NCI-H226 (cell line): Measurements from ENCODE around the gene OR2A42.
"Not testable (repeated sequence)": the region's sequence is repeated elsewhere in the genome, so short reads cannot be mapped to it uniquely, and the experiment has no call there.

Experiments used
- DNase-seq: peaks from one replicate; pipeline ENCODE4 v3.0.0-alpha.2; 2015

OR2A42 gene

DNA sequence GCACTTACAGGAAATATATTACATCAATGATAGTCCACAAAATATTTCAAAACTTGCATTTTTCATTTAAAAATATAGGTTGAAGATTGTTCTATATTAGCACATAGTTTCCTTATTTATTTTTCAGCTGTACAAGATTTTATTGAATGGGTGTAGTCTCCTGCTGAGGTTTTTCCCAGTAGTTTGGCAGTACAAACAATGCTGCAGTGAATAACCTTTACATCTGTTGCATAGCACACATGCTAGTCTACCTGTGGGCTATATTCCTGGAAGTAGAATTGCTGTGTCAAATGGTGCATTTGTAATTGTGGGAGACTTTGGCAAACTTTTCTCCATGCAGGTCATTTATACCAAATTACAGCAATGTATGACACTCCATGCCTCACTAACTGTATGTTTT lies 18.9 kb downstream of the OR2A42 start:
- not testable (repeated sequence) for DNase-seq

DNA sequence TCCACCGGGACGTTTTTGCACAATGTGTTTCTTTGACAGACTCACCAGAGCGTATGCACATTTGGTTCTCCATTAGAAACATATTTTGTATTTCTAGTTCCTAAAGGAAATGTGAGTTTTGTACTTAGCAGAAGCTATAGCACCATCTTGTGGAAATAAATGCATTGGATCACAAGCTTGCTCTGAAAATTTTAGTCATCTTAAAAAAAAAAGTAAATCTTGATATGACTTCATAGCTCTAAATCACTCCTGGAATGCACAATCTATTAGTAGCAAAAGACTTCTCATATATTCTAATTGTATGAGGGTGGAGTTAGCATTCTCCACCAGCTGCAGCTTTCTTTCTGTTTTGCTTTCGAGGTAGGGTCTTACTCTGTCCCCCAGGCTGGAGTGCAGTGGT lies 20.3 kb downstream of the OR2A42 start:
- not testable (repeated sequence) for DNase-seq

GRCh38 chr7:144218581-144218980 lies 20.8 kb downstream of the OR2A42 start:
- DNase-seq: not testable (repeated sequence)

DNA sequence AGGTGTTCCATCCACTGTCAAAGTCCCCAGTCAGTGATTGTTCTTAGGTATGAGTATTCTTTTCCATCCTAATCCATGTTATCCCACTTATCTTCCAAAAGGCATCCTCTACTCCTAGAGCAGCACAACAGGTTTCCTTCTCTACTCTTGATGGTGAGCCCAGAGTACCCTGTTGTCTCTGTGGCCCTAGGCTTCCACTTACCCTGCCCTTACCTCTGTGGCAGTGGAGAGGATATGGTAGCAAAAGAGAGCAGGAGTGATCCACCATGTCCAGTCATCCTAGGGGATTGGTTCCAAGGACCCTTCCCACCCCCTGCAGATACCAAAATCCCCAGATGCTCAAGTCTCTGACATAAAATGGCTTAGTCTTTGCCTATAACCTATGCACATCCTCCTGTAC lies 22.2 kb downstream of the OR2A42 start:
- DNase-seq: not testable (repeated sequence)

DNA sequence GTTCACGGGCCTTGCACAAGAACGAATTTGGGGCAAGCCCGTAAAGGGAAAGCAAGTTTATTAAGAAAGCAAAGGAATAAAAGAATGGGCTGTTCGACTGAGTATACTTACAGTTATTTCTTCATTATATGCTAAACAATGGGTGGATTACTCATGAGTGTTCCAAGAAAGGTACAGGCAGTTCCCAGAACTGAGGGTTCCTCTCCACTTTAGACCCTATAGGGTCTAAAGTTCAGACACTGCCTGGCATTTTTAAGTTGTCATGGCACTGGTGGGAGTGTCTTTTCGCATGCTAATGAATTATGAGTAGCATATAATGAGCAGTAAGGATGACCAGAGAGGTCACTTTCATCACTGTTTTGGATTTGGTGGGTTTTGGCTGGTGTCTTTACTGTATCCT lies 34.1 kb downstream of the OR2A42 start:
- DNase-seq: not testable (repeated sequence)

DNA sequence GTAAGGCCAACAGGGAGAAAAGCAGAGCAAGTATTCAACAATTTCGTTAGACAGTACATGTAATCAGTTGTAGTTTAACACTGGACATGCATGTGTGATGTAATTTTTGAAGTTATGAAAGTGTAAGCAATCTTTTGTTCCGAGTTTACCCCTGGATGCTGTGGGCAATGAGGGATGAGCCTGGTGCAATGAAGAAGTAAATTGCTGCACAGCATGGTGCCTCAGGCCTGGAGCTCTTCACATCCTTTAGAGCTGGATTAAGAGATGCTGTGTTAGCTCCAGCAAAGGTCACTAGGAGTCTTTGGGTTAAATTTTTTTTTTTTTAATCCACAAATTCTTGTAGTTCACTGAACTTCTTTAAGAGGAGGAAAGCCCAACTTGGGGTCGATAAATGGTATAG lies 36.3 kb downstream of the OR2A42 start:
- not testable (repeated sequence) for DNase-seq

DNA sequence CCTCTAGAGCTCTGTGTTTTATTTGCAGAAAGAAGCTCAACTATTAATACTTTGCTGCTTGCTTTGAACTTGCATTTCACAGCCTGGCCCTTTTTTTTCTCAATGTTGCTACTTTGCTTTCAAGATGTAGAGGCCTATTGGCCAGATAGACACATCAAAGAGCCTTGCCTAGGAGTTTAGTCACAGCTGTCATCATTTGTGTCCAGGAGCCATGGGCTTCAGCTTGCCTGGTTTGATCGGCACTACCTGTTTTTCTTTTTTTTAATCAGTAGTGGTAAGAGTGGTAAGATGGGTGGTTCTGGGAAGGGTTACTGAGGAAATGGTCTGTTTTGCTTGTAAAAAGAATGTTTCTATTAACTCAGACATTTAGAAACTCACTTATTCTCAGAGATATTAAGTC lies 37.4 kb downstream of the OR2A42 start:
- not testable (repeated sequence) for DNase-seq

DNA sequence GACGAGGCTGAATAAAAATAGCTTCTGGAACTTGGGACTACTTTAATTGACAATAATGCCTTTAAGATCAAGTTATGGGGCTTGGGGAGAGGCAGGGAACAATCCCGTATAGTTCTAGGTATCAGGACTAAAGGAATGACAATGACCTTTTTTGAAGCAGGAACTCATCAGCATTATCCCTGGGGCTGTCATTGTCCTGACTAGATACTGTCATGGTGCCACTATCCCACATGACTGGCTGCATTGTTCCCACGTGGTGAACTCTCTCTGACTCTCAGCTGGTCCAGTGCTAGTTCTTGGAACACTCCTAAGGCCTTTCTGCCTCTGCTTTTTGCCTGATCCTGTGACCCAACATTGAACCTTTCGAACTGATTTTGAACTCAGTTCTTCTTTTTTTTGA lies 40.5 kb downstream of the OR2A42 start:
- DNase-seq: not testable (repeated sequence)

- DNase-seq: not testable (repeated sequence)
Measured at GRCh38 chr7:144195212-144195872, 44.1 kb downstream of the OR2A42 start, which contains the start of gene ARHGEF35. ARHGEF35 (minus strand) TSS chr7:144195833; CDS start chr7:144188383, 7,450 bp downstream.

DNA sequence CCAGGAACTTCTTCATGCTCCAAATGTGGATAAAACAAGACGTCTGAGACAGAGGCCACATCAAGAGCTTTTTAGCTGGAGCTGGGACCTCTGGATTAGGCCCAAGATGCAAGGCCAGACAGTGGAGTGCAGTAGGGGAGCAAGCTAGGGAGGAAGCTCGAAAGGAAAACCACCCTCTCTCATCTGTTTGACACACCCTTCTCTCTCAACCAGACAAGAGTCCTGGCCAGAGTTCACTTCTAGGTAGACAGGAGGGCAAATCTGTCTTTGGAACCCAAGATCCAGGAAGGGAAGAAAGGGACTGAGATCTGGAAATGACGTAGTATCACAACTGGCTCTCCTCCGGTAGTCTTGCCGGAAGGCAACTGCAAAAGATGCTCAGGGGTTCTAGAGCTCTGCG lies 45.0 kb downstream of the OR2A42 start:
- DNase-seq: not testable (repeated sequence)

GRCh38 chr7:144193782-144194181 lies 45.6 kb downstream of the OR2A42 start:
- not testable (repeated sequence) for DNase-seq

- not testable (repeated sequence) for DNase-seq
Measured at GRCh38 chr7:144188578-144189171, 50.7 kb downstream of the OR2A42 start.

GRCh38 chr7:144187848-144188247 lies 51.6 kb downstream of the OR2A42 start:
- DNase-seq: not testable (repeated sequence)

GRCh38 chr7:144183166-144183565 lies 56.2 kb downstream of the OR2A42 start, which contains the start of gene CTAGE4:
CTAGE4 (plus strand) TSS chr7:144183466; CDS start chr7:144183504, 38 bp downstream.
- not testable (repeated sequence) for DNase-seq

DNA sequence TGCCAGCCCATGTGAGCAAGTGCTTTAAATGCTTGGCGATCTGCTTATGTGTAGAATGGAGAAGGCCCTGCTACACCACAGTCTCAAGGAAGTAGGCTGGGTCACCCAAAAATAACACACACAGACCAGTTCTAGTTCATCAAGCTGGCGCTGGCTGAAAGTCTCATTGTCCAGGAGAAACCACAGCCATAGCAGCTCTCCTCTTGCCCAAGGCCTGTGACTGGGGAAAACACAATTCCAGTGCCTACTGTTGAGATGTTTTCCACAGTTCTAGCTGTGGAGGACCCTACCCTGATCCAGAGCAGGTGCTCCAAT lies 60.3 kb downstream of the OR2A42 start:
- DNase-seq: not testable (repeated sequence)

GRCh38 chr7:144178380-144179164 lies 60.8 kb downstream of the OR2A42 start:
- DNase-seq: not testable (repeated sequence)
